PFSK-1 (cell line): ENCODE results near the gene KRTAP10-12.

Experiments
- FOXP2 ChIP-seq: optimal IDR thresholded peaks from 2 replicates; pipeline ENCODE3; 2011; ENCODE audit warnings: borderline replicate concordance, control low read depth, inconsistent platforms; ENCODE audit not compliant: insufficient read depth; ENCODE audit errors: extremely low read length, extremely low read depth
- POLR2AphosphoS5 ChIP-seq: IDR thresholded peaks from 2 replicates; pipeline ENCODE4 v1.6.1; 2012; ENCODE audit warnings: low read depth, mild to moderate bottlenecking, control low read depth, low read length, moderate library complexity
- REST ChIP-seq, 2 experiments: IDR thresholded peaks; 2 replicates each; pipeline versions ENCODE4 v1.6.1 to v1.8.0; 2011 to 2012; ENCODE audit warnings: low read depth in 2 of 2, low read length in 2 of 2, control low read depth in 1 of 2, inconsistent platforms in 1 of 2, mild to moderate bottlenecking in 1 of 2, moderate library complexity in 1 of 2; ENCODE audit not compliant: insufficient read depth in 1 of 2
- SIN3A ChIP-seq: IDR thresholded peaks from 2 replicates; pipeline ENCODE4 v1.6.1; 2012; ENCODE audit warnings: mild to moderate bottlenecking, low read length, moderate library complexity, borderline replicate concordance; ENCODE audit not compliant: insufficient read depth
- TAF1 ChIP-seq: IDR thresholded peaks from 2 replicates; pipeline ENCODE4 v1.6.1; 2012; ENCODE audit warnings: low read length, control low read depth, borderline replicate concordance; ENCODE audit not compliant: insufficient read depth

KRTAP10-12 gene

GRCh38 chr21:44650265-44650972, 46.6 kb upstream of the KRTAP10-12 start:
- TF ChIP-seq TAF1 = no peak
- TF ChIP-seq FOXP2 = no peak
- TF ChIP-seq REST (IDR thresholded peaks at IDR 0.05; ENCODE audit: insufficient read depth in 1 of 2, low read depth in 2 of 2, low read length in 2 of 2) = no peak
- TF ChIP-seq POLR2AphosphoS5 = no peak
- no peak for TF ChIP-seq SIN3A

- TF ChIP-seq POLR2AphosphoS5 (no peak), FOXP2 (no peak), SIN3A (no peak), REST (IDR thresholded peaks at IDR 0.05; ENCODE audit: insufficient read depth in 1 of 2, low read depth in 2 of 2, low read length in 2 of 2) (no peak), TAF1 (no peak)
Measured at GRCh38 chr21:44650973-44651675, 45.8 kb upstream of the KRTAP10-12 start.

GRCh38 chr21:44653123-44653522, 43.8 kb upstream of the KRTAP10-12 start:
- TF ChIP-seq POLR2AphosphoS5 (no peak), FOXP2 (no peak), TAF1 (no peak), SIN3A (no peak), REST (IDR thresholded peaks at IDR 0.05; ENCODE audit: insufficient read depth in 1 of 2, low read depth in 2 of 2, low read length in 2 of 2) (no peak)

- TF ChIP-seq TAF1 = no peak
- TF ChIP-seq POLR2AphosphoS5 = no peak
- TF ChIP-seq REST (IDR thresholded peaks at IDR 0.05; ENCODE audit: insufficient read depth in 1 of 2, low read depth in 2 of 2, low read length in 2 of 2) = no peak
- no peak for TF ChIP-seq SIN3A
- no peak for TF ChIP-seq FOXP2
Measured at GRCh38 chr21:44653656-44654575, 43.1 kb upstream of the KRTAP10-12 start.
